Left lung (tissue), 10 donors: ENCODE results near the gene IPP. TPM values are rescaled to one million over a fixed set of nuclear protein-coding genes. Genes with fewer than 3 reads are reported as not detected.
"Not testable (repeated sequence)": the region's sequence is repeated elsewhere in the genome, so short reads cannot be mapped to it uniquely, and the experiment has no call there.

Experiments used
- ATAC-seq: fragments of 200-7000 bp; cut with Tn5 transposase; one replicate; pipeline ENCODE4 v1.9.1; 2020; ENCODE audit warnings: moderate library complexity
- DNase-seq, 4 donors: peaks; one replicate each; pipeline ENCODE4 v3.0.0-alpha.2; 2013 to 2020
- H3K27ac ChIP-seq, 2 donors: fragments of 200-600 bp; sonication (generic) in 1 of 2; one replicate each; pipeline versions ENCODE4 v1.5.0 to v1.8.0; 2020 to 2021
- H3K27me3 ChIP-seq, 2 donors: fragments of 200-600 bp; sonication (generic) in 1 of 2; one replicate each; pipeline versions ENCODE4 v1.5.0 to v1.8.0; 2020 to 2021
- H3K36me3 ChIP-seq, 2 donors: fragments of 200-600 bp; sonication (generic) in 1 of 2; one replicate each; pipeline versions ENCODE4 v1.5.0 to v1.8.0; 2020 to 2021
- H3K4me1 ChIP-seq, 2 donors: fragments of 200-600 bp; one replicate each; pipeline ENCODE4 v1.8.0; 2021
- H3K4me3 ChIP-seq, 2 donors: fragments of 200-600 bp; sonication (generic) in 1 of 2; one replicate each; pipeline versions ENCODE4 v1.5.0 to v1.8.0; 2020 to 2021; ENCODE audit warnings: mild to moderate bottlenecking in 1 of 2
- H3K9me3 ChIP-seq, 2 donors: fragments of 200-600 bp; sonication (generic) in 1 of 2; one replicate each; pipeline versions ENCODE4 v1.5.0 to v1.8.0; 2020 to 2021
- CTCF ChIP-seq, 2 donors: fragments of 200-600 bp; sonication (generic) in 1 of 2; IDR thresholded peaks; one replicate each; pipeline versions ENCODE4 v1.5.0 to v1.8.0; 2021; ENCODE audit warnings: antibody characterized with exemption in 2 of 2
- intact Hi-C, 2 donors: fragments of 100-400 bp; cut with DNase I; formaldehyde crosslinking; loops; one replicate each; pipeline versions ENCODE4 v1.11.2 to v1.14.2; 2022
- polyA plus RNA-seq, 6 donors: library from polyadenylated mRNA; unstranded; fragments of 120-200 nt; gene quantifications; one replicate each; pipeline ENCODE4 v1.2.1, GENCODE V29; 2013; ENCODE audit not compliant: insufficient read length in 6 of 6
- total RNA-seq, 2 donors: library from RNA; stranded (reverse); fragmentation: NEBNext Ultra II Directional; extraction: Animal tissue kit (Norgen Biotek cat#: 25700); gene quantifications; one replicate each; pipeline ENCODE4 v1.2.1, GENCODE V29; 2021
- donor health status: DM: no; HTN: yes; CAD: no.
- donor health status: DM: no; HTN: no; CAD: no.

The IPP gene
- total and polyA plus RNA-seq, 8 donors = 13.0 to 23.4 (median 22.4) TPM

- TF ChIP-seq CTCF (IDR thresholded peaks at IDR 0.05) = no peak
- intact Hi-C loops = no loop called here
- Histone ChIP-seq H3K9me3 (no peaks in the 10 kb centered on the region), H3K27me3 (no peaks in the 10 kb centered on the region), H3K4me3 (no peak overlapping the region), H3K27ac (no peak overlapping the region), H3K36me3 (no peaks in the 10 kb centered on the region), H3K4me1 (peaks cover 0 to 16% of the 10 kb centered on the region in 2 donors)
- no peak for ATAC-seq
- DNase-seq = no peak
Observed at GRCh38 chr1:45723248-45723930, 27.1 kb downstream of the IPP start.

- Histone ChIP-seq H3K4me3 (no peak overlapping the region), H3K27me3 (no peaks in the 10 kb centered on the region), H3K9me3 (no peaks in the 10 kb centered on the region), H3K36me3 (no peaks in the 10 kb centered on the region), H3K4me1 (peaks cover 0 to 16% of the 10 kb centered on the region in 2 donors), H3K27ac (no peak overlapping the region)
- DNase-seq (no peak), ATAC-seq (peak; percentile 49)
- no peak for TF ChIP-seq CTCF (IDR thresholded peaks at IDR 0.05)
- intact Hi-C loops = no loop called here
Observed at GRCh38 chr1:45722809-45723208, 27.6 kb downstream of the IPP start.

DNA sequence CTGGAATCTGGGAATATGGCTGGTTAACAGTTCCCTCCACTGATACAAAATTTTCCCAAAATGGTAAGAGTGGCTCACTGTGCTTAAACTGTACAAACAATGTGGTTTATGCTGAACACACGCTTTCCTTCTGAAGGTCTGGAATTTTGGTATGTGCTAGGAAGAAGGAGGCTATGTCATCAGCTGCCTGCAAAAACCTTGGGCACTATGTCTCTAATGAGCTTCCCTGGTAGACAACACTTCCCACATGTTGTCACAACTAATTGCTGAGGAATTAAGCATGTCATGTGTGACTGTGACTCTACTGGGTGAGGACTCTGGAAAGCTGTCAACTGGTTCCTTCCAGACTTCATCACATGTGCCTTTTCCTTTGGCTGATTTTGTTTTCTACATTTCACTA is 29.2 kb downstream of the IPP start:
- Histone ChIP-seq H3K4me1 (peaks cover 0 to 16% of the 10 kb centered on the region in 2 donors), H3K27ac (no peak overlapping the region), H3K27me3 (no peaks in the 10 kb centered on the region), H3K36me3 (peaks cover 0 to 5% of the 10 kb centered on the region in 2 donors), H3K9me3 (no peaks in the 10 kb centered on the region), H3K4me3 (no peak overlapping the region)
- DNase-seq (no peak), ATAC-seq (no peak)
- intact Hi-C loops = no loop called here
- no peak for TF ChIP-seq CTCF (IDR thresholded peaks at IDR 0.05)

- ATAC-seq = no peak
- Histone ChIP-seq H3K9me3 (no peaks in the 10 kb centered on the region), H3K4me3 (no peak overlapping the region), H3K36me3 (peaks cover 0 to 7% of the 10 kb centered on the region in 2 donors), H3K4me1 (peaks cover 0 to 10% of the 10 kb centered on the region in 2 donors), H3K27me3 (no peaks in the 10 kb centered on the region), H3K27ac (no peak overlapping the region)
- no peak for TF ChIP-seq CTCF (IDR thresholded peaks at IDR 0.05)
- DNase-seq = no peak
- intact Hi-C loops = no loop called here
Observed at GRCh38 chr1:45718289-45718688, 32.2 kb downstream of the IPP start.

DNA sequence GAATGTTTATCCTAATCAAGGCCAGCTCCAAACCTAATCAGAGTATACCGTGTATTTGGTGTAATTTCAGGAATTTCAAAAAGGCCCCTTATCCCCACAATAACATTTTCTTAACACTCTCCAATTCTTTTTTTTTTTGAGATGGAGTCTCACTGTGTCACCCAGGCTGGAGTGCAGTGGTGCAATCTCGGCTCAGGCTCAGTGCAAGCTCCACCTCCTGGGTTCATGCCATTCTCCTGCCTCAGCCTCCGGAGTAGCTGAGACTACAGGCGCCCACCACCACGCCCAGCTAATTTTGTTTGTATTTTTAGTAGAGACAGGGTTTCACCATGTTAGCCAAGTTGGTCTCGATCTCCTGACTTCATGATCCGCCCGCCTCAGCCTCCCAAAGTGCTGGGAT is 33.1 kb downstream of the IPP start:
- H3K4me1 ChIP-seq, H3K27me3 ChIP-seq, H3K4me3 ChIP-seq, intact Hi-C loops, DNase-seq, H3K27ac ChIP-seq, H3K36me3 ChIP-seq, ATAC-seq, H3K9me3 ChIP-seq: not testable (repeated sequence)

GRCh38 chr1:45716700-45717099 is 33.8 kb downstream of the IPP start:
- intact Hi-C loops = no loop called here
- Histone ChIP-seq H3K4me1 (no peaks in the 10 kb centered on the region), H3K36me3 (peaks cover 0 to 7% of the 10 kb centered on the region in 2 donors), H3K27me3 (no peaks in the 10 kb centered on the region), H3K4me3 (no peak overlapping the region), H3K9me3 (no peaks in the 10 kb centered on the region), H3K27ac (no peak overlapping the region)
- DNase-seq = no peak
- TF ChIP-seq CTCF (IDR thresholded peaks at IDR 0.05) = no peak
- ATAC-seq = no peak
